DMS53 treated with DMSO at 0.1 percent for 48 hours (cell line): ENCODE data around the gene PTTG1IP.

Source experiments
- DNase-seq: peaks from one replicate; lab custom pipeline; 2025; ENCODE audit not compliant: unreplicated experiment; lab: John Stamatoyannopoulos, UW

Gene PTTG1IP

GRCh38 chr21:44828362-44829056 lies 45.0 kb downstream of the PTTG1IP start:
- DNase-seq: no peak

GRCh38 chr21:44823179-44823660 lies 50.3 kb downstream of the PTTG1IP start:
- DNase-seq: no peak

GRCh38 chr21:44822484-44823178 lies 50.9 kb downstream of the PTTG1IP start:
- no peak for DNase-seq

- DNase-seq: no peak
These were observed 52.6 kb downstream of the PTTG1IP start for GRCh38 chr21:44820851-44821250.

- no peak for DNase-seq
These were observed 53.9 kb downstream of the PTTG1IP start for GRCh38 chr21:44819283-44820243.

- DNase-seq: no peak
These were observed 54.9 kb downstream of the PTTG1IP start for GRCh38 chr21:44818640-44819011.

GRCh38 chr21:44817914-44818639 lies 55.4 kb downstream of the PTTG1IP start, which contains the start of gene SUMO3:
Gene SUMO3, minus strand, starts transcription at chr21:44818062. Its CDS starts 94 bp downstream, at chr21:44817968.
- peak; percentile 21 for DNase-seq

GRCh38 chr21:44817506-44817880 lies 56.0 kb downstream of the PTTG1IP start:
- DNase-seq: peak; percentile 26

- DNase-seq: no peak
These were observed 56.6 kb downstream of the PTTG1IP start for GRCh38 chr21:44816761-44817505.

- no peak for DNase-seq
These were observed 57.5 kb downstream of the PTTG1IP start for GRCh38 chr21:44815852-44816628.

- no peak for DNase-seq
These were observed 58.3 kb downstream of the PTTG1IP start for GRCh38 chr21:44815225-44815624.

- DNase-seq: no peak
These were observed 58.9 kb downstream of the PTTG1IP start for GRCh38 chr21:44814498-44815023.

GRCh38 chr21:44813727-44814126 lies 59.8 kb downstream of the PTTG1IP start:
- no peak for DNase-seq

GRCh38 chr21:44813149-44813548 lies 60.3 kb downstream of the PTTG1IP start:
- no peak for DNase-seq

- DNase-seq: no peak
These were observed 60.9 kb downstream of the PTTG1IP start for GRCh38 chr21:44812640-44813039.

- no peak for DNase-seq
These were observed 62.7 kb downstream of the PTTG1IP start for GRCh38 chr21:44810779-44811178.

- no peak for DNase-seq
These were observed 67.6 kb downstream of the PTTG1IP start for GRCh38 chr21:44805859-44806258.

GRCh38 chr21:44805226-44805625 lies 68.3 kb downstream of the PTTG1IP start:
- no peak for DNase-seq

- DNase-seq: no peak
These were observed 68.7 kb downstream of the PTTG1IP start for GRCh38 chr21:44804762-44805161.
